Measurements from ENCODE around the gene ST8SIA1. TPM values are rescaled to one million over a fixed set of nuclear protein-coding genes. Genes with fewer than 3 reads are reported as not detected.

ST8SIA1 gene
- total and polyA plus RNA-seq, 2 of the 8 experiments (the other 6 are each of a cell fraction or from before 2014, with no cell fraction given), result 1.9 to 4.4 TPM

GRCh38 chr12:22325218-22325617, 9.3 kb downstream of the ST8SIA1 start:
- WGBS, 2 experiments (ENCODE audit: extremely low coverage in 1 of 2, insufficient coverage in 1 of 2, insufficient read length in 1 of 2, insufficient replicate concordance in 2 of 2, low coverage in 1 of 2, low lambda C conversion rate in 2 of 2, missing lambda C conversion rate in 1 of 2), result 84% methylated on average over 4 of the region's 4 CpGs; no CpG with 5 or more reads in 1 of the 2 experiments
- H3K4me2 ChIP-seq (ENCODE audit: insufficient read depth in 1 of 2, low read depth in 2 of 2, low read length in 2 of 2), result no peak overlapping the region
- no peak overlapping the region for H3K56ac ChIP-seq (replicated peaks; ENCODE audit: insufficient read length, low read depth, low read length)
- H2BK15ac ChIP-seq (ENCODE audit: low read length), result no peak overlapping the region
- H2BK120ac ChIP-seq (replicated peaks; ENCODE audit: low read depth, low read length), result no peak overlapping the region
- H3K4me1 ChIP-seq (replicated peaks in 1 of 4; ENCODE audit: control insufficient read depth in 3 of 4, insufficient read depth in 4 of 4, low read length in 3 of 4), result peaks cover 0 to 5% (median 3%) of the 10 kb centered on the region in 4 experiments; a peak in 5 of 7 replicates
- no peak overlapping the region for H2AFZ ChIP-seq (ENCODE audit: low read length)
- ChIA-PET CTCF (ENCODE audit: partially characterized antibody) (interaction anchor here (1.0 kb wide), 1 partner anchor 10 kb away, joined by 5 read pairs; no protein-coding TSS in a partner anchor), POLR2A (ENCODE audit: partially characterized antibody) (no interaction called here)
- H3K9ac ChIP-seq (replicated peaks in 1 of 4; ENCODE audit: extremely low read depth in 1 of 4, low read depth in 3 of 4, low read length in 3 of 4), result no peak overlapping the region
- no peak overlapping the region for H3K4me3 ChIP-seq (ENCODE audit: extremely low read depth in 1 of 4, insufficient read depth in 2 of 4, low read depth in 3 of 4, low read length in 4 of 4)
- no peak for FAIRE-seq
- H3K4ac ChIP-seq (replicated peaks; ENCODE audit: insufficient read length, low read depth, low read length), result no peak overlapping the region
- H2BK12ac ChIP-seq (ENCODE audit: low read depth, low read length), result no peak overlapping the region
- H2BK20ac ChIP-seq (ENCODE audit: low read length), result no peak overlapping the region
- no peak overlapping the region for H3K14ac ChIP-seq (ENCODE audit: insufficient read length)
- H4K91ac ChIP-seq (replicated peaks; ENCODE audit: insufficient read length, low read length), result no peak overlapping the region
- no peak overlapping the region for H2BK5ac ChIP-seq (ENCODE audit: low read depth, low read length)
- peaks cover 0 to 1% of the 10 kb centered on the region in 2 experiments for H4K20me1 ChIP-seq (replicated peaks in 1 of 2; ENCODE audit: control insufficient read depth in 1 of 2, insufficient read depth in 2 of 2, low read length in 2 of 2)
- H3K18ac ChIP-seq (ENCODE audit: extremely low read depth, low read length), result no peak overlapping the region
- H3K27ac ChIP-seq (ENCODE audit: low read depth, low read length), result no peak overlapping the region
- DNase-seq (ENCODE audit: low read depth in 1 of 2, low spot score in 2 of 2), result no peak
- no peak overlapping the region for H4K5ac ChIP-seq (ENCODE audit: insufficient read length, low read depth, low read length)
- no peaks in the 10 kb centered on the region for H3K36me3 ChIP-seq (ENCODE audit: control insufficient read depth in 2 of 4, insufficient read depth in 4 of 4, low read length in 3 of 4)
- TF ChIP-seq RBBP5 (IDR thresholded peaks at IDR 0.05; ENCODE audit: borderline replicate concordance, low read depth, low read length) (no peak), POLR2AphosphoS5 (IDR thresholded peaks at IDR 0.05; ENCODE audit: low read depth, low read length) (no peak), CHD1 (IDR thresholded peaks at IDR 0.05; ENCODE audit: low read depth, low read length) (no peak), SP2 (IDR thresholded peaks at IDR 0.05; ENCODE audit: low read length) (no peak), USF2 (IDR thresholded peaks at IDR 0.05; ENCODE audit: low read length) (no peak), SUZ12 (IDR thresholded peaks at IDR 0.05; ENCODE audit: low read length) (no peak), SP1 (IDR thresholded peaks at IDR 0.05; ENCODE audit: low read depth, low read length) (no peak), MAX (IDR thresholded peaks at IDR 0.05) (no peak), CREB1 (IDR thresholded peaks at IDR 0.05) (no peak), CBX5 (IDR thresholded peaks at IDR 0.05; ENCODE audit: low read depth, low read length) (no peak), HDAC2 (IDR thresholded peaks at IDR 0.05; ENCODE audit: borderline replicate concordance in 1 of 2, low read depth in 2 of 2, low read length in 2 of 2) (no peak), YY1 (IDR thresholded peaks at IDR 0.05; ENCODE audit: low read depth, low read length) (no peak)
- H3K79me1 ChIP-seq (ENCODE audit: low read depth, low read length), result no peaks in the 10 kb centered on the region
- H2AK5ac ChIP-seq (ENCODE audit: low read depth, low read length), result no peak overlapping the region
- no peaks in the 10 kb centered on the region for H3K9me3 ChIP-seq (ENCODE audit: insufficient read depth in 2 of 2, low read depth in 1 of 2, low read length in 1 of 2)
- no peaks in the 10 kb centered on the region for H3K79me2 ChIP-seq (ENCODE audit: control insufficient read depth in 1 of 2, insufficient read depth in 2 of 2, low read length in 2 of 2)
- H3K27me3 ChIP-seq (replicated peaks in 1 of 4; ENCODE audit: control insufficient read depth in 3 of 4, extremely low read depth in 1 of 4, insufficient read depth in 3 of 4, low read length in 3 of 4), result peaks cover 0 to 2% (median 0%) of the 10 kb centered on the region in 4 experiments; a peak in 1 of 7 replicates
- H3K23me2 ChIP-seq (ENCODE audit: low read depth, low read length), result no peaks in the 10 kb centered on the region
- no peak overlapping the region for H3K23ac ChIP-seq (ENCODE audit: insufficient read length)
- no peak overlapping the region for H4K8ac ChIP-seq (ENCODE audit: extremely low read depth, insufficient read depth, low read length)
